Testis (tissue), 2 donors: ENCODE measurements around the gene SLC6A17.

Experiments used
- CTCF ChIP-seq, 3 experiments: fragments of 450-650 bp in 2 of 3; fragments of 200-600 bp in 1 of 3; sonication (generic) in 1 of 3; IDR thresholded peaks; one replicate each; pipeline ENCODE4 v1.5.1; 2016 to 2019; ENCODE audit warnings: antibody characterized with exemption in 3 of 3, mild to moderate bottlenecking in 2 of 3, moderate library complexity in 1 of 3
- POLR2A ChIP-seq: fragments of 450-650 bp; IDR thresholded peaks from one replicate; pipeline ENCODE4 v1.6.1; 2017; ENCODE audit warnings: antibody characterized with exemption, mild to moderate bottlenecking, moderate library complexity

- TF ChIP-seq POLR2A (no peak), CTCF (IDR thresholded peaks at IDR 0.05) (no peak)
These were observed 38.9 kb downstream of the SLC6A17 start for GRCh38 chr1:110189181-110189580.
